Omental fat pad (tissue), 4 donors: ENCODE measurements around the gene B4GALT5. TPM values are rescaled to one million over a fixed set of nuclear protein-coding genes. Genes with fewer than 3 reads are reported as not detected.

Experiments used
- ATAC-seq: fragments of 150-250 bp; one replicate; pipeline ENCODE4 v1.9.1; 2016; ENCODE audit warnings: mild to moderate bottlenecking, moderate library complexity; ENCODE audit not compliant: low FRiP score
- DNase-seq: peaks from one replicate; pipeline ENCODE4 v3.0.0-alpha.2; 2019; ENCODE audit warnings: low spot score
- total RNA-seq, 4 donors: library from RNA; depleted of rRNA; stranded (reverse); fragments of >200 nt; gene quantifications; one replicate each; pipeline ENCODE4 v1.1.0, GENCODE V29; 2016
- TF ChIP-seq, protein P1 (sequence below), 3 donors: fragments of 450-650 bp; IDR thresholded peaks; one replicate each; pipeline ENCODE4 v1.5.1; 2016 to 2017; ENCODE audit warnings: antibody characterized with exemption in 3 of 3, mild to moderate bottlenecking in 3 of 3, moderate library complexity in 2 of 3

Gene B4GALT5
- total RNA-seq, 4 donors from 2014 or later = 27.0 to 93.1 (median 31.3) TPM

- TF ChIP-seq, protein P1, sequence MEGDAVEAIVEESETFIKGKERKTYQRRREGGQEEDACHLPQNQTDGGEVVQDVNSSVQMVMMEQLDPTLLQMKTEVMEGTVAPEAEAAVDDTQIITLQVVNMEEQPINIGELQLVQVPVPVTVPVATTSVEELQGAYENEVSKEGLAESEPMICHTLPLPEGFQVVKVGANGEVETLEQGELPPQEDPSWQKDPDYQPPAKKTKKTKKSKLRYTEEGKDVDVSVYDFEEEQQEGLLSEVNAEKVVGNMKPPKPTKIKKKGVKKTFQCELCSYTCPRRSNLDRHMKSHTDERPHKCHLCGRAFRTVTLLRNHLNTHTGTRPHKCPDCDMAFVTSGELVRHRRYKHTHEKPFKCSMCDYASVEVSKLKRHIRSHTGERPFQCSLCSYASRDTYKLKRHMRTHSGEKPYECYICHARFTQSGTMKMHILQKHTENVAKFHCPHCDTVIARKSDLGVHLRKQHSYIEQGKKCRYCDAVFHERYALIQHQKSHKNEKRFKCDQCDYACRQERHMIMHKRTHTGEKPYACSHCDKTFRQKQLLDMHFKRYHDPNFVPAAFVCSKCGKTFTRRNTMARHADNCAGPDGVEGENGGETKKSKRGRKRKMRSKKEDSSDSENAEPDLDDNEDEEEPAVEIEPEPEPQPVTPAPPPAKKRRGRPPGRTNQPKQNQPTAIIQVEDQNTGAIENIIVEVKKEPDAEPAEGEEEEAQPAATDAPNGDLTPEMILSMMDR (IDR thresholded peaks at IDR 0.05) = no peak
- no peak for ATAC-seq
- DNase-seq = no peak
Observed at GRCh38 chr20:49715466-49715865, 1.8 kb upstream of the B4GALT5 start.

GRCh38 chr20:49712996-49713752 lies 504 bp downstream of the B4GALT5 start:
- TF ChIP-seq, protein P1 (IDR thresholded peaks at IDR 0.05) = no peak
- DNase-seq (peak; percentile 46), ATAC-seq (peak; percentile 54)

GRCh38 chr20:49712646-49712995 lies 1.1 kb downstream of the B4GALT5 start:
- TF ChIP-seq, protein P1 (IDR thresholded peaks at IDR 0.05) = no peak
- DNase-seq = no peak
- ATAC-seq = no peak

- TF ChIP-seq, protein P1 (IDR thresholded peaks at IDR 0.05) = no peak
- DNase-seq (no peak), ATAC-seq (no peak)
Observed at GRCh38 chr20:49712118-49712517, 1.6 kb downstream of the B4GALT5 start.

GRCh38 chr20:49711667-49711987 lies 2.1 kb downstream of the B4GALT5 start:
- TF ChIP-seq, protein P1 (IDR thresholded peaks at IDR 0.05) = no peak
- no peak for DNase-seq

DNA sequence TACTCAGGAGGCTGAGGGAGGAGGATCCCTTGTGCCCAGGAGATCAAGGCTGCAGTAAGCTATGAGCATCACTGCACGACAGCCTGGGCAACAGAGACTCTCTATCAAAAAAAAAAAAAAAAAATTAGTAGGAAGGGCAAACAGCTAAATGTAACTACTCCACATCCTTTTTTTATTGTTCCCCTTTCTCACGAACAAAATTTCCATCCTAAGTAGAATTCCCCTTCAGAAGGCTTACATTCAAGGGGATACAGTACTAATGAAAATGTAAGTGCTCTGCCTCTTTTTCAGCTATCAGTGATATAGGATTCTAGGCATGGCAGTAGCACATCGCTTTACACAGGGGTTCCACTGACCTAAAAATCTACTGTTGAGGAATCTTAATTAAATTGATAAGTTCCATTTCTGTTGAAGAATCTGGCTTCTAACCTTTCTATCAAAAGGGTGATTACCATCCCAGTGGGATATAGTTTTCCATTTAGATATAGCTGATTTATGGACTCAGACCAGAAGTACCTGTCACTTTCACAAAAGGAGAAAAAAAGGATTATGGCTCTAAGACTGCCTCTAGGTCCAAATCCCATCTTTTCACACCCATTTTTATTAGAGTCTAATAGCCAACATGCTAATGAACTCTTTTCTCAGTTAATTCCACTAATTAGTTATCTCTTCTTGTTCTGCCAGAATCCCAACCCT lies 2.6 kb downstream of the B4GALT5 start:
- ATAC-seq (no peak), DNase-seq (no peak)
- TF ChIP-seq, protein P1 (IDR thresholded peaks at IDR 0.05) = no peak

More at GRCh38 chr20:49711667-49711987, 2.1 kb downstream of the B4GALT5 start:
- no peak for ATAC-seq

GRCh38 chr20:49707118-49707517 lies 6.6 kb downstream of the B4GALT5 start:
- DNase-seq (no peak), ATAC-seq (no peak)
- TF ChIP-seq, protein P1 (IDR thresholded peaks at IDR 0.05) = no peak
